IMR-90 (cell line): ENCODE data around the gene ARL10. TPM values are rescaled to one million over a fixed set of nuclear protein-coding genes. Genes with fewer than 3 reads are reported as not detected.

Experiments used
- ATAC-seq: fragments of 200-7000 bp; cut with Tn5 transposase; 2 replicates; pipeline ENCODE4 v1.9.1; 2020; ENCODE audit warnings: low read depth, mild to moderate bottlenecking, moderate library complexity
- BruUV-seq: library from RNA; stranded (reverse); fragments of 400-500 nt; replicated peaks from 2 replicates; lab custom pipeline; 2021; lab: Mats Ljungman, UMichigan
- CTCF ChIA-PET: fragments of 300-600 bp; formaldehyde crosslinking; extraction: SDS; loops from one replicate; lab custom pipeline; 2021; ENCODE audit warnings: antibody characterized with exemption; lab: Yijun Ruan, JAX
- POLR2A ChIA-PET: fragments of 300-600 bp; sonication (Branson Sonifier 250); formaldehyde crosslinking; loops from one replicate; lab custom pipeline; 2022; ENCODE audit warnings: antibody characterized with exemption; ENCODE audit not compliant: unreplicated experiment; lab: Charles Lee
- DNase-seq: peaks from one replicate; pipeline ENCODE4 v3.0.0; 2013
- H2AFZ ChIP-seq: replicated peaks from 2 replicates; pipeline ENCODE3; 2013; ENCODE audit warnings: low read length, mild to moderate bottlenecking; ENCODE audit not compliant: poor library complexity
- H2AK5ac ChIP-seq: 2 replicates; pipeline ENCODE4 v1.6.1; 2013; ENCODE audit warnings: low read depth, low read length, inconsistent platforms
- H2AK9ac ChIP-seq: replicated peaks from 2 replicates; pipeline ENCODE3; 2013; ENCODE audit warnings: mild to moderate bottlenecking, low read depth, low read length, moderate library complexity; ENCODE audit not compliant: poor library complexity
- H2BK120ac ChIP-seq: 2 replicates; pipeline ENCODE4 v1.6.1; 2013; ENCODE audit warnings: low read depth, low read length, inconsistent platforms
- H2BK15ac ChIP-seq: 3 replicates; pipeline ENCODE4 v1.6.1; 2013; ENCODE audit warnings: low read depth, low read length, inconsistent platforms
- H2BK20ac ChIP-seq: 2 replicates; pipeline ENCODE4 v1.6.1; 2013; ENCODE audit warnings: low read depth, mild to moderate bottlenecking, inconsistent platforms, low read length, moderate library complexity
- H2BK5ac ChIP-seq: 2 replicates; pipeline ENCODE4 v1.6.1; 2013; ENCODE audit warnings: mild to moderate bottlenecking, low read depth, low read length, inconsistent platforms; ENCODE audit not compliant: poor library complexity, severe bottlenecking
- H3K14ac ChIP-seq: replicated peaks from 2 replicates; pipeline ENCODE4 v1.6.1; 2013; ENCODE audit warnings: low read depth, low read length, inconsistent platforms
- H3K18ac ChIP-seq: 2 replicates; pipeline ENCODE4 v1.6.1; 2013; ENCODE audit warnings: low read depth, low read length, control low read depth
- H3K23ac ChIP-seq: 2 replicates; pipeline ENCODE4 v1.6.1; 2013; ENCODE audit warnings: low read depth, low read length, inconsistent platforms
- H3K27ac ChIP-seq: 2 replicates; pipeline ENCODE4 v1.5.1; 2013; ENCODE audit warnings: mild to moderate bottlenecking, control low read depth, low read length; ENCODE audit not compliant: insufficient read depth
- H3K27me3 ChIP-seq: 2 replicates; pipeline ENCODE4 v1.6.1; 2013; ENCODE audit warnings: low read length; ENCODE audit not compliant: control insufficient read depth, insufficient read depth
- H3K36me3 ChIP-seq: 2 replicates; pipeline ENCODE4 v1.6.1; 2013; ENCODE audit warnings: low read length, mixed read lengths; ENCODE audit not compliant: control insufficient read depth, insufficient read depth
- H3K4ac ChIP-seq: 2 replicates; pipeline ENCODE4 v1.6.1; 2013; ENCODE audit warnings: low read depth, low read length, inconsistent platforms
- H3K4me1 ChIP-seq: 2 replicates; pipeline ENCODE4 v1.6.1; 2013; ENCODE audit warnings: low read length, mixed read lengths; ENCODE audit not compliant: control insufficient read depth, insufficient read depth
- H3K4me2 ChIP-seq: 2 replicates; pipeline ENCODE4 v1.6.1; 2013; ENCODE audit warnings: low read depth, mild to moderate bottlenecking, control low read depth, low read length, moderate library complexity
- H3K4me3 ChIP-seq: 2 replicates; pipeline ENCODE4 v1.5.1; 2013; ENCODE audit warnings: low read depth, mild to moderate bottlenecking, control low read depth, low read length, moderate library complexity; ENCODE audit not compliant: insufficient read depth
- H3K56ac ChIP-seq: 2 replicates; pipeline ENCODE4 v1.6.1; 2013; ENCODE audit warnings: low read length, inconsistent platforms; ENCODE audit not compliant: insufficient read depth; ENCODE audit errors: extremely low read depth
- H3K79me1 ChIP-seq, 2 experiments: 2 replicates each; pipeline ENCODE4 v1.6.1; 2013; ENCODE audit warnings: low read length in 2 of 2, inconsistent platforms in 1 of 2, low read depth in 1 of 2
- H3K9ac ChIP-seq: 2 replicates; pipeline ENCODE4 v1.6.1; 2013; ENCODE audit warnings: low read depth, low read length, control low read depth
- H3K9me1 ChIP-seq: 2 replicates; pipeline ENCODE4 v1.6.1; 2013; ENCODE audit warnings: low read length, inconsistent platforms; ENCODE audit not compliant: insufficient read depth
- H3K9me3 ChIP-seq: 2 replicates; pipeline ENCODE4 v1.6.1; 2013; ENCODE audit warnings: low read length; ENCODE audit not compliant: control insufficient read depth, insufficient read depth
- H4K20me1 ChIP-seq: 2 replicates; pipeline ENCODE4 v1.6.1; 2013; ENCODE audit warnings: low read length, inconsistent platforms; ENCODE audit not compliant: insufficient read depth
- H4K5ac ChIP-seq: 2 replicates; pipeline ENCODE4 v1.6.1; 2013; ENCODE audit warnings: mild to moderate bottlenecking, low read depth, low read length, control low read depth
- H4K8ac ChIP-seq, 2 experiments: 2 replicates each; pipeline ENCODE4 v1.6.1; 2013; ENCODE audit warnings: low read depth in 2 of 2, low read length in 2 of 2, control low read depth in 1 of 2, inconsistent platforms in 1 of 2
- H4K91ac ChIP-seq: 2 replicates; pipeline ENCODE4 v1.6.1; 2013; ENCODE audit warnings: low read depth, low read length, inconsistent platforms; ENCODE audit not compliant: insufficient read depth
- BHLHE40 ChIP-seq: fragments of 150-350 bp; IDR thresholded peaks from 2 replicates; pipeline ENCODE4 v1.6.1; 2016; ENCODE audit warnings: mild to moderate bottlenecking, low read depth, low read length
- CEBPB ChIP-seq: IDR thresholded peaks from 2 replicates; pipeline ENCODE4 v1.6.1; 2012; ENCODE audit warnings: low read depth, low read length, improper control_type of control experiment
- CHD1 ChIP-seq: IDR thresholded peaks from 2 replicates; pipeline ENCODE4 v1.6.1; 2012; ENCODE audit warnings: low read depth, low read length, improper control_type of control experiment
- CTCF ChIP-seq: conservative IDR thresholded peaks from 2 replicates; pipeline ENCODE4 v1.5.1; 2012; ENCODE audit warnings: mild to moderate bottlenecking, low read depth, low read length, improper control_type of control experiment
- ELK1 ChIP-seq: fragments of 150-350 bp; IDR thresholded peaks from 2 replicates; pipeline ENCODE4 v1.6.1; 2016; ENCODE audit warnings: low read depth, mild to moderate bottlenecking, low read length, moderate library complexity, borderline replicate concordance
- FOS ChIP-seq: fragments of 150-350 bp; IDR thresholded peaks from 2 replicates; pipeline ENCODE4 v1.6.1; 2016; ENCODE audit warnings: low read depth, low read length
- MAFK ChIP-seq: IDR thresholded peaks from 2 replicates; pipeline ENCODE4 v1.6.1; 2012; ENCODE audit warnings: low read depth, low read length, improper control_type of control experiment
- MAZ ChIP-seq: IDR thresholded peaks from 2 replicates; pipeline ENCODE4 v1.6.1; 2012; ENCODE audit warnings: low read depth, mild to moderate bottlenecking, low read length, improper control_type of control experiment, moderate library complexity, borderline replicate concordance
- MXI1 ChIP-seq: IDR thresholded peaks from 2 replicates; pipeline ENCODE4 v1.6.1; 2012; ENCODE audit warnings: low read depth, mild to moderate bottlenecking, low read length, moderate library complexity, borderline replicate concordance
- NFE2L2 ChIP-seq: fragments of 150-350 bp; IDR thresholded peaks from 2 replicates; pipeline ENCODE4 v1.6.1; 2016; ENCODE audit warnings: low read depth, mild to moderate bottlenecking, low read length
- POLR2A ChIP-seq: IDR thresholded peaks from 2 replicates; pipeline ENCODE4 v1.6.1; 2012; ENCODE audit warnings: mild to moderate bottlenecking, low read depth, low read length
- RAD21 ChIP-seq: IDR thresholded peaks from 2 replicates; pipeline ENCODE4 v1.6.1; 2012; ENCODE audit warnings: low read length, improper control_type of control experiment
- RCOR1 ChIP-seq: IDR thresholded peaks from 2 replicates; pipeline ENCODE4 v1.6.1; 2012; ENCODE audit warnings: mild to moderate bottlenecking, low read length, improper control_type of control experiment; ENCODE audit not compliant: insufficient replicate concordance
- RFX5 ChIP-seq: IDR thresholded peaks from 2 replicates; pipeline ENCODE4 v1.8.0; 2012; ENCODE audit warnings: low read depth, mild to moderate bottlenecking, low read length, moderate library complexity
- SMC3 ChIP-seq: fragments of 150-350 bp; IDR thresholded peaks from 2 replicates; pipeline ENCODE4 v1.6.1; 2016; ENCODE audit warnings: low read depth, mild to moderate bottlenecking, antibody characterized with exemption, low read length, moderate library complexity
- USF2 ChIP-seq: fragments of 150-350 bp; IDR thresholded peaks from 2 replicates; pipeline ENCODE4 v1.6.1; 2017; ENCODE audit warnings: mild to moderate bottlenecking, antibody characterized with exemption, low read length, low read depth
- WGBS, 2 experiments: methylation state at CpG; one replicate each; pipeline versions ENCODE4 v1.1.5 to v1.1.7; 2013; ENCODE audit warnings: missing lambda C conversion rate in 2 of 2; ENCODE audit not compliant: insufficient read length in 1 of 2; ENCODE audit errors: extremely low coverage in 2 of 2; 5-methylcytosine and 5-hydroxymethylcytosine counted together
- dilution Hi-C: fragments of 300-500 bp; cut with HindIII; formaldehyde crosslinking; loops from one replicate; pipeline ENCODE4 v1.14.3; 2018; ENCODE audit warnings: low sequenced_read_pairs; ENCODE audit not compliant: unreplicated experiment
- in situ Hi-C: fragments of 300-500 bp; cut with MboI; formaldehyde crosslinking; loops from 3 replicates; pipeline ENCODE4 v1.14.3; 2019; ENCODE audit warnings: low sequenced_read_pairs, inconsistent platforms, mixed read lengths
- intact Hi-C: fragments of 100-400 bp; cut with micrococcal nuclease; formaldehyde crosslinking; loops from 2 replicates; pipeline ENCODE4 v1.10.0; 2022
- polyA plus RNA-seq, 3 experiments: library from polyadenylated mRNA; depleted of rRNA; stranded (reverse); fragments of >200 nt; gene quantifications; 2 replicates each; pipeline ENCODE4 v1.2.3, GENCODE V29; 2012; ENCODE audit warnings: low replicate concordance in 1 of 3
- total RNA-seq: library from RNA; depleted of rRNA; stranded (reverse); fragments of >200 nt; gene quantifications from 2 replicates; pipeline ENCODE4 v1.2.3, GENCODE V29; 2012

Gene ARL10
- total and polyA plus RNA-seq, 2 of the 4 experiments (the other 2 are of a cell fraction), result 3.6 to 6.0 TPM

GRCh38 chr5:176397736-176398420 lies 32.6 kb downstream of the ARL10 start:
- H2BK15ac ChIP-seq, result no peak overlapping the region
- no peak overlapping the region for H4K5ac ChIP-seq
- H3K9me1 ChIP-seq, result no peaks in the 10 kb centered on the region; the same call in 1 of the 2 replicates
- no peak overlapping the region for H3K18ac ChIP-seq
- peaks cover 4% of the 10 kb centered on the region; the same call in 1 of the 2 replicates for H3K4me1 ChIP-seq
- no peak overlapping the region for H3K4me3 ChIP-seq
- peaks cover 6 to 21% of the 10 kb centered on the region in 2 experiments; a peak in 2 of 4 replicates for H3K79me1 ChIP-seq
- ATAC-seq, result no peak
- ChIA-PET CTCF (no interaction called here), POLR2A (no interaction called here)
- H4K91ac ChIP-seq, result no peak overlapping the region
- TF ChIP-seq CHD1 (no peak), RCOR1 (no peak), POLR2A (no peak), RFX5 (no peak), CEBPB (no peak), FOS (no peak), ELK1 (no peak), MAZ (no peak), MAFK (no peak), RAD21 (no peak), MXI1 (no peak), BHLHE40 (no peak), NFE2L2 (no peak), USF2 (no peak), SMC3 (no peak), CTCF (no peak)
- no peak overlapping the region for H4K8ac ChIP-seq
- no peak overlapping the region for H3K4ac ChIP-seq
- peaks cover 4% of the 10 kb centered on the region; the same call in 1 of the 2 replicates for H4K20me1 ChIP-seq
- dilution Hi-C loops (no loop called here), intact Hi-C loops (no loop called here), in situ Hi-C loops (no loop called here)
- H3K36me3 ChIP-seq, result peaks cover 21% of the 10 kb centered on the region
- no peak overlapping the region for H3K9ac ChIP-seq
- no peak for DNase-seq
- H3K27ac ChIP-seq, result no peak overlapping the region
- H3K56ac ChIP-seq, result no peak overlapping the region
- no TSS peak for BruUV-seq
- no peak overlapping the region for H2AFZ ChIP-seq
- H2AK5ac ChIP-seq, result no peak overlapping the region
- no peaks in the 10 kb centered on the region for H3K27me3 ChIP-seq
- no peak overlapping the region for H2AK9ac ChIP-seq
- H3K14ac ChIP-seq, result no peak overlapping the region
- WGBS, 2 experiments, result 90% methylated on average over 9 of the region's 18 CpGs; no CpG with 5 or more reads in 1 of the 2 experiments
- no peak overlapping the region for H2BK120ac ChIP-seq
- no peaks in the 10 kb centered on the region for H3K9me3 ChIP-seq
- H3K23ac ChIP-seq, result no peak overlapping the region
- no peak overlapping the region for H2BK20ac ChIP-seq
- H2BK5ac ChIP-seq, result no peak overlapping the region
- H3K4me2 ChIP-seq, result no peak overlapping the region
